ENCODE measurements around the gene LIME1. TPM values are rescaled to one million over a fixed set of nuclear protein-coding genes. Genes with fewer than 3 reads are reported as not detected.

The LIME1 gene
- total and polyA plus RNA-seq, 10 of the 15 experiments (the other 5 are each of a cell fraction or from before 2014, with no cell fraction given), result 0.35 to 154 (median 49.9) TPM

DNA sequence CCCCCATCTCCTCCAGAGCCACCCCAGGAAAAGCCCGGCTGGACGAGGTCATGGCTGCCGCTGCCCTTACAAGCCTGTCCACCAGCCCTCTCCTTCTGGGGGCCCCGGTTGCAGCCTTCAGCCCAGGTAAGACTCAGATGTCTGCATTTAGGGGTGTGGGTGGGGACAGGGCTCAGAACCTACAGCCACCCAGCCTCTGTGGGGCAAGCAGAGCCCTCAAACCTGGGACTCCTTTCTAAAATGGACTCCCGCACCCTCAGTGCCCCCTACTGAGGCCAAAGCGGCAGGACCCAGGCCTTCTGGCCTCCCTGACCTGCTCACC is 4.9 kb downstream of the LIME1 start (continued):
- TF ChIP-seq, protein P1, sequence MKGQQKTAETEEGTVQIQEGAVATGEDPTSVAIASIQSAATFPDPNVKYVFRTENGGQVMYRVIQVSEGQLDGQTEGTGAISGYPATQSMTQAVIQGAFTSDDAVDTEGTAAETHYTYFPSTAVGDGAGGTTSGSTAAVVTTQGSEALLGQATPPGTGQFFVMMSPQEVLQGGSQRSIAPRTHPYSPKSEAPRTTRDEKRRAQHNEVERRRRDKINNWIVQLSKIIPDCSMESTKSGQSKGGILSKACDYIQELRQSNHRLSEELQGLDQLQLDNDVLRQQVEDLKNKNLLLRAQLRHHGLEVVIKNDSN (IDR thresholded peaks at IDR 0.05; ENCODE audit: borderline replicate concordance, extremely low read length, insufficient read depth, low read depth, low read length), result no peak

DNA sequence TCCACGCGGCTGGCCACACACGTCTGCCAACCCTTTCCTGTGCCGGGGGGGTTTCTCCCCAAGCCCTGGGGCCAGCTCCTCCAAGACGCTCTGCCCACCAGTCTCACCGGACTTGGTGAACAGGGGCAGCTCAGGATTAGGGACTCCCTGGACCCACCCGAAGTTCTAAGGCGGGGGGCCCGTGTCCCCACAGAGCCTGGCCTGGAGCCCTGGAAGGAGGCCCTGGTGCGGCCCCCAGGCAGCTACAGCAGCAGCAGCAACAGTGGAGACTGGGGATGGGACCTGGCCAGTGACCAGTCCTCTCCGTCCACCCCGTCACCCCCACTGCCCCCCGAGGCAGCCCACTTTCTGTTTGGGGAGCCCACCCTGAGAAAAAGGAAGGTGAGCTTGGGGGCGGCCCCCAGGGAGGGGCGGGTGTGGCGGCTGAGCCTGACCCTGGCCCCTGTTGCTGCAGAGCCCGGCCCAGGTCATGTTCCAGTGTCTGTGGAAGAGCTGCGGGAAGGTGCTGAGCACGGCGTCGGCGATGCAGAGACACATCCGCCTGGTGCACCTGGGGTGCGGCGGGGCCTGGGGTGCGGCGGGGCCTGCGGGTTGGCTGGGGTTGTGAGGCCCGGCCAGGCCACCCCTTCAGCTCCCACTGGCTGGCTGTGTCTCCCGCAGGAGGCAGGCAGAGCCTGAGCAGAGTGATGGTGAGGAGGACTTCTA is 5.4 kb downstream of the LIME1 start:
- BruUV-seq (replicated peaks), result no TSS peak
- intact Hi-C loops (cut with micrococcal nuclease; ENCODE audit: unreplicated experiment), result no loop called here
- no peak for FAIRE-seq
- peaks cover 21% of the 10 kb centered on the region for H3K4me1 ChIP-seq (ENCODE audit: control insufficient read depth, insufficient read depth, low read length)
- H3K27ac ChIP-seq (ENCODE audit: control insufficient read depth, insufficient read depth), result no peak overlapping the region
- no peak overlapping the region for H3K4me3 ChIP-seq
- WGBS (ENCODE audit: insufficient coverage, insufficient replicate concordance, low lambda C conversion rate, missing lambda C conversion rate), result 97% methylated on average over 21 of the region's 30 CpGs
- ChIA-PET SMC1A (ENCODE audit: uncharacterized antibody, unreplicated experiment) (interaction anchor here (1.7 kb wide), 1 partner anchor 38 kb away, joined by 6 read pairs; no protein-coding TSS in a partner anchor), POLR2A (interaction anchor here (0.5 to 1.0 kb wide), 2 partner anchors 14 to 221 kb away, joined by 3 read pairs; no protein-coding TSS in a partner anchor), CTCF (interaction anchor here (0.6 to 1.5 kb wide), 4 partner anchors 26 to 104 kb away, joined by 4 to 6 read pairs (median 4); no protein-coding TSS in a partner anchor), RAD21 (ENCODE audit: unreplicated experiment) (interaction anchor here (1.6 kb wide), 1 partner anchor 34 kb away, joined by 6 read pairs; the partner anchor contains the start of genes ARFRP1 and ZGPAT)
- ATAC-seq, result no peak
- peaks cover 0 to 4% of the 10 kb centered on the region in 2 experiments; a peak in 2 of 4 replicates for H3K36me3 ChIP-seq (ENCODE audit: control insufficient read depth in 2 of 2, insufficient read depth in 2 of 2, low read length in 1 of 2)
- no peak overlapping the region for H3K9ac ChIP-seq (ENCODE audit: control insufficient read depth, insufficient read depth, low read length)
- in situ Hi-C loops (cut with MboI), result no loop called here
- no peaks in the 10 kb centered on the region for H4K20me1 ChIP-seq (ENCODE audit: control insufficient read depth, insufficient read depth)
- no peak overlapping the region for H2AFZ ChIP-seq (ENCODE audit: control insufficient read depth, low read depth, low read length)
- H3K27me3 ChIP-seq (replicated peaks in 1 of 2; ENCODE audit: control insufficient read depth in 2 of 2, insufficient read depth in 2 of 2, low read length in 1 of 2), result no peaks in the 10 kb centered on the region
- no peaks in the 10 kb centered on the region for H3K9me3 ChIP-seq (replicated peaks; ENCODE audit: control insufficient read depth, insufficient read depth, low read length)
- DNase-seq (ENCODE audit: low read depth, low spot score), result no peak
- peak overlapping the region; percentile 90; the same call in 1 of the 2 replicates for H3K4me2 ChIP-seq (ENCODE audit: control insufficient read depth, insufficient read depth)
- no peak for TF ChIP-seq EED (IDR thresholded peaks at IDR 0.05; ENCODE audit: low read depth)
- TF ChIP-seq POLR2A (IDR thresholded peaks at IDR 0.05; ENCODE audit: low read depth, low read length), result peak; percentile 51
- peaks cover 15% of the 10 kb centered on the region for H3K79me2 ChIP-seq (ENCODE audit: control insufficient read depth, insufficient read depth, low read length)

Measured in GM12878 (cell line).